ENCODE data around the gene SYNPR.

SYNPR gene

GRCh38 chr3:63474828-63475518 lies 196.9 kb downstream of the SYNPR start:
- no peak for DNase-seq

GRCh38 chr3:63477494-63478129 lies 199.5 kb downstream of the SYNPR start:
- DNase-seq, result peak; percentile 24

GRCh38 chr3:63478990-63479660 lies 201.0 kb downstream of the SYNPR start:
- DNase-seq, result no peak

- no peak for DNase-seq
These were observed 201.5 kb downstream of the SYNPR start for GRCh38 chr3:63479661-63480035.

GRCh38 chr3:63481627-63482026 lies 203.5 kb downstream of the SYNPR start:
- DNase-seq, result no peak

GRCh38 chr3:63482341-63482740 lies 204.2 kb downstream of the SYNPR start:
- no peak for DNase-seq

GRCh38 chr3:63492464-63492863 lies 214.4 kb downstream of the SYNPR start:
- DNase-seq, result no peak

GRCh38 chr3:63493101-63493500 lies 215.0 kb downstream of the SYNPR start:
- no peak for DNase-seq

GRCh38 chr3:63494646-63495045 lies 216.5 kb downstream of the SYNPR start:
- DNase-seq, result no peak

GRCh38 chr3:63497641-63498040 lies 219.5 kb downstream of the SYNPR start:
- no peak for DNase-seq

GRCh38 chr3:63500196-63500595 lies 222.1 kb downstream of the SYNPR start:
- no peak for DNase-seq

GRCh38 chr3:63508305-63508704 lies 230.2 kb downstream of the SYNPR start:
- DNase-seq, result no peak

- DNase-seq, result no peak
These were observed 230.7 kb downstream of the SYNPR start for GRCh38 chr3:63508771-63509170.

- no peak for DNase-seq
These were observed 235.7 kb downstream of the SYNPR start for GRCh38 chr3:63513791-63514190.

- no peak for DNase-seq
These were observed 236.6 kb downstream of the SYNPR start for GRCh38 chr3:63514678-63515077.

- no peak for DNase-seq
These were observed 241.3 kb downstream of the SYNPR start for GRCh38 chr3:63519426-63519825.

GRCh38 chr3:63521657-63522056 lies 243.5 kb downstream of the SYNPR start:
- no peak for DNase-seq

GRCh38 chr3:63523100-63523499 lies 245.0 kb downstream of the SYNPR start:
- DNase-seq, result no peak

- no peak for DNase-seq
These were observed 250.4 kb downstream of the SYNPR start for GRCh38 chr3:63528325-63529000.

- DNase-seq, result no peak
These were observed 254.4 kb downstream of the SYNPR start for GRCh38 chr3:63532521-63532920.

- DNase-seq, result peak; percentile 18
These were observed 260.8 kb downstream of the SYNPR start for GRCh38 chr3:63538919-63539318.

- DNase-seq, result no peak
These were observed 277.7 kb downstream of the SYNPR start for GRCh38 chr3:63555767-63556166.

GRCh38 chr3:63556401-63556800 lies 278.3 kb downstream of the SYNPR start:
- DNase-seq, result no peak

- peak; percentile 43 for DNase-seq
These were observed 279.8 kb downstream of the SYNPR start for GRCh38 chr3:63557912-63558311.
